T-helper 1 cell treated with Interleukin-12 subunit alpha and Interleukin-12 subunit beta and Interleukin-4 antibody, amounts not matched to agents 30 ng/mL and 1 ng/mL, for 36 hours (primary cell): ENCODE data around the gene NANOS1. TPM values are rescaled to one million over a fixed set of nuclear protein-coding genes. Genes with fewer than 3 reads are reported as not detected.

ENCODE experiments used
- intact Hi-C: fragments of 100-400 bp; cut with micrococcal nuclease; formaldehyde crosslinking; loops from one replicate; pipeline ENCODE4 v1.15.1; 2024
- total RNA-seq: library from RNA; stranded (reverse); gene quantifications from 2 replicates; pipeline ENCODE4 v1.2.3, GENCODE V29; 2022

The NANOS1 gene
- total RNA-seq, result 0.22 and 0.61 TPM in 2 replicates

DNA sequence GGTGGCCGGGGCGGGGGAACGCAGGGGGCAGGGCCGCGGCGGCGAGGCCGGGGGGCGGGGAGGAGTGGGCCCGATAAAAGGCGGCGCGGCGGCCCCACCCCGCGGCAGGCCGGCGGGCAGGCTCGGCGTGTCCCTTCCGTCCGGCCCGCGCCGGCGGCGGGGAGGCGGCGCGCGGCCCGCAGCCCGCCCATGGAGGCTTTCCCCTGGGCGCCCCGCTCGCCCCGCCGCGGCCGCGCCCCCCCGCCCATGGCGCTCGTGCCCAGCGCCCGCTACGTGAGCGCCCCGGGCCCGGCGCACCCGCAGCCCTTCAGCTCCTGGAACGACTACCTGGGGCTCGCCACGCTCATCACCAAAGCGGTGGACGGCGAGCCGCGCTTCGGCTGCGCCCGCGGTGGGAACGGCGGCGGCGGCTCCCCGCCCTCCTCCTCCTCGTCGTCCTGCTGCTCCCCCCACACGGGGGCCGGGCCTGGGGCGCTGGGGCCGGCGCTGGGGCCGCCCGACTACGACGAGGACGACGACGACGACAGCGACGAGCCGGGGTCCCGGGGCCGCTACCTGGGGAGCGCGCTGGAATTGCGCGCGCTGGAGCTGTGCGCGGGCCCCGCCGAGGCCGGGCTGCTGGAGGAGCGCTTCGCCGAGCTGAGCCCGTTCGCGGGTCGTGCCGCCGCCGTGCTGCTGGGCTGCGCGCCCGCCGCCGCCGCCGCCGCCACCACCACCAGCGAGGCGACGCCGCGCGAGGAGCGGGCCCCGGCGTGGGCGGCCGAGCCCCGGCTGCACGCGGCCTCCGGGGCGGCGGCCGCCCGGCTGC is at the start of gene NANOS1:
TSS of gene NANOS1 (plus strand) at position 102 of the 808 bp plus-strand sequence. CDS start at position 190, 88 bp downstream.
- intact Hi-C loops, result loop anchor here (1.0 to 5.0 kb wide), 10 partner anchors 43 to 688 kb away; partner anchors contain the start of genes BAG3, EIF3A, FAM204A and PRDX3

GRCh38 chr10:118980135-118980865 is 49.2 kb upstream of the NANOS1 start:
- intact Hi-C loops, result no loop called here

GRCh38 chr10:118980870-118981269 is 48.6 kb upstream of the NANOS1 start:
- intact Hi-C loops, result no loop called here

- intact Hi-C loops, result no loop called here
These were observed 47.6 kb upstream of the NANOS1 start for GRCh38 chr10:118981946-118982345.

GRCh38 chr10:118982366-118982765 is 47.1 kb upstream of the NANOS1 start:
- intact Hi-C loops, result no loop called here

DNA sequence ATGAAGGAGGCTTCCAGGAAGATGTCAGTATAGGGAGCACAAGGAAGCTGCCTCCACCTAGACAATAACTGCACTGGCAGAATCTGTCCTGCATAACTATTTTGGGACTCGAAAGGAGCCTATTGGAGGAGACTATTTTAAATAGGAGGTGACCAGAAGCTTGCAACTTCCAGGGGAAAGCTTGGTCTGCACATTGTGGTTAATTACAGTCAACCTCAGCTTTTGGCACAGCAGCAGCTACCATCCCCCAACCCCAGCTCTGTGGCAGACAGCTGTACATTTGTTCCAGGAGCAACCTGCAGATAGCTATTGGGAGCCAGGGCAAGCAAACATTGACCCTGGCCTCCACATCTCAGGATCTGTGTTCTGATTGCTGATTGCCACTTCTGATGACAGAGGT is 46.3 kb upstream of the NANOS1 start:
- intact Hi-C loops, result no loop called here

- intact Hi-C loops, result no loop called here
These were observed 43.9 kb upstream of the NANOS1 start for GRCh38 chr10:118985576-118985975.

- intact Hi-C loops, result loop anchor here (2.0 kb wide), 1 partner anchor 42 kb away; the partner anchor contains the start of gene NANOS1
These were observed 42.4 kb upstream of the NANOS1 start for GRCh38 chr10:118986815-118987790.

DNA sequence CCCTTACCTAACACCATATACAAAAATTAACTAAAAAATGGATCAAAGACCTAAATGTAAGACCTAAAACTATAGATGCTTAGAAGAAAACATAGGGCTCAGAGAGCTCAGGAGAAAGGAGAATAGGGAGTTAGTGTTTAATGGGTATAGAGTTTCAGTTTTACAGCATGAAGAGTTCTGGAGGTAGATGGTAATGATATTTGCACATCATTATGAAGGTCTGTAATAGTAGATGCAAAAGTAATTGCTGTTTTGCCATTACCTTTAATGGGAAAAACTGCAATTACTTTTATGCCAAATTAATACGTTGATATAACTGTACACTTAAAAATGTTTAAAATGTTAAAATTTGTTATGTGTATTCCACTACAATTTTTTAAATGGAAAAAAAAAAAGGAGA is 39.2 kb upstream of the NANOS1 start:
- intact Hi-C loops, result no loop called here

DNA sequence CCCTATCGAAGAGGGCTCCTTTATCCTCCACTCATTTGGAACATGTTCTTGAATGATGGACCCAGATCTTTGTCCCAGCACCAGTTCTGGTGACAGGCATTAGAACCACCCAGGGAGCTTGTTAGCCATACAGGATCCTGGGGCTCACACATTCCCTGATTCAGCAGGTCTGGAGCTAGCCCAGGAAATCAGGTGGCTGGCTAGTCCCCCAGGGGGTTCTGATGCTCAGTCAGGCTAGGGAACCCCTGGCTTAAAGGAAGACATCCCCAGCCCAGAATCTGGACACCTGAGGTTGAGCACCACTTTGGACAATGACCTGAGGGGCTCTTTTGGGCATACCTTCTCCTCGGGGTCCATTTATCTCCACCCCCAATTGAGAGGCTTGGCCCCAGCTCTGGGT is 37.0 kb upstream of the NANOS1 start:
- intact Hi-C loops, result no loop called here

DNA sequence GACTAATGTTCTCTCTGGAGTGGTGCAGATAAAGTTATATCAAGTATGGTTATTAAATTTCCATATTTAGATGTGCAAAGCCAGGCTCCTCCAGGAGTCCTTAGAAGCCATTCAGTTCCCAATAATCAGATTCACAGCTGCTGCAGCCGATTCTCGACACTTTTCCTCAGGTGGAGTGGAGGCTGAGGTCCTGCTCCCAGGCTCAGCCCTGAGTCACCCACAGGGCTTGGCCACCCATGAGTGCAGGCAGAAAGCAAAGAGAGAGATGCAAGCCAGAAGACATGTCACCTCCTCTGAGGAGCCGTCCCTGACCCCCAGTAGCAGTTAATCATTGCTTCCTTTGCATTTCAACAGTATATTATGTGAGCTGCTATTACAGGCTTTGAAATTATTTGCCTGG is 36.3 kb upstream of the NANOS1 start:
- intact Hi-C loops, result no loop called here

GRCh38 chr10:118994321-118994720 is 35.2 kb upstream of the NANOS1 start:
- intact Hi-C loops, result no loop called here

- intact Hi-C loops, result no loop called here
These were observed 33.8 kb upstream of the NANOS1 start for GRCh38 chr10:118995739-118996138.

DNA sequence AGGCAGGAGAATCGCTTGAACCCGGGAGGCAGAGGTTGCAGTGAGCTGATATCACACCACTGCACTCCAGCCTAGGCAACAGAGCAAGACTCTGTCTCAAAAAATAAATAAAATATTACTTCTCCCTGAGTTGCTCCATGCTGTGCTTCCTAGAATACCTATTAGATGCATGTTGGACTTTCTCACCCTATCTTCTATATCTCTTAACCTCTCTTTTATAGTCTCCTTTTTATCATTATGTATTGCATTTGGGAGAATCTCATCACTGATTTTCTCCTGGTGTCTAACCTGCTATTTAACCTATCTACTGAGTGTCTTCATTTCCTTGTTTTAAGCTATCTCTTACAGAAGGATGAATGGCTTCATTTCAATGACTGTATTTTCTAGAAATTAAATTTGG is 32.1 kb upstream of the NANOS1 start:
- intact Hi-C loops, result no loop called here

GRCh38 chr10:118998183-118998582 is 31.3 kb upstream of the NANOS1 start:
- intact Hi-C loops, result no loop called here

GRCh38 chr10:119001717-119002500 is 27.6 kb upstream of the NANOS1 start:
- intact Hi-C loops, result no loop called here

- intact Hi-C loops, result no loop called here
These were observed 25.8 kb upstream of the NANOS1 start for GRCh38 chr10:119003572-119004289.

DNA sequence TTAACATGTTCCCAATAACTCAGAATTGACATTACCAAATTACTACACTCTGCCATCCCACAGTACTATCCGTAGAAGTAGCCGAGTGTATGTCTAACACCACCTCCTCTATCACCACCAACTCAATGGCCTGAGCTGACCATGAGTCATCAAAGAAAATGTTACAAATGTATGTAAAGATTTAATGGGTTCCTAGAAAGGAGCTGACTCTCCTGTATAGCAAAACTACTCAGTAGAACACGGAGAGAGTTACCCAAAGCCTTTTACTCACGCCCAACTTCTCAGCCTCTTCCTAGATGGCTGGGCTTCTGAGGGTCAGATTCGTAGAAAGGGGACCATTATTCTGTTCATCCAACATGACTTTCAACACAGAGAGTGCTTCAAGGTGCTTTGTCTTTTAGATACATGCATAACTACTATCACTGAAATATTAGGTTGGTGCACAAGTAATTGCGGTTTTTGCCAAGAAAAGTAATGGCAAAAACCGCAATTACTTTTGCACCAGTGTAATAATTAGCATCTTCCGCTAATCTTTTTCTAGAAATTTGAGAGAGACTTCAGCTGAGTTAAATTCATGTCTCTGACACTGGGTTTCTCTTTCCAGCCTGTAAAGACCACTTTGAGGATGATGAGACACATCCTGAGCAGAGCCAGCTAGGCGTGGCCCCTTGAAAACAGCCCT is 24.0 kb upstream of the NANOS1 start:
- intact Hi-C loops, result no loop called here
